ENCODE results near the gene ARRB2. TPM values are rescaled to one million over a fixed set of nuclear protein-coding genes. Genes with fewer than 3 reads are reported as not detected.
"Not testable (repeated sequence)": the region's sequence is repeated elsewhere in the genome, so short reads cannot be mapped to it uniquely, and the experiment has no call there.

ARRB2 gene
- total and polyA plus RNA-seq, 4 donors: 11.8 to 16.5 (median 13.9) TPM

- Histone ChIP-seq H3K27me3 (ENCODE audit: control insufficient read depth in 4 of 4, insufficient read depth in 4 of 4, low read length in 3 of 4) (no peaks in the 10 kb centered on the region), H3K4me3 (ENCODE audit: low read depth in 1 of 3, low read length in 3 of 3) (no peak overlapping the region), H3K4me1 (ENCODE audit: control insufficient read depth in 4 of 4, insufficient read depth in 4 of 4, low read length in 3 of 4) (no peaks in the 10 kb centered on the region), H3K36me3 (ENCODE audit: control insufficient read depth in 4 of 4, insufficient read depth in 3 of 4, low read depth in 1 of 4, low read length in 3 of 4) (peaks cover 7 to 50% (median 29%) of the 10 kb centered on the region in 4 donors), H3K27ac (ENCODE audit: low read depth in 1 of 2, low read length in 2 of 2) (no peak overlapping the region), H3K9ac (ENCODE audit: low read depth in 1 of 2, low read length in 2 of 2) (no peak overlapping the region), H3K9me3 (ENCODE audit: control insufficient read depth in 4 of 4, low read length in 3 of 4) (no peaks in the 10 kb centered on the region)
- TF ChIP-seq RAD21 (IDR thresholded peaks at IDR 0.05) (no peak), RXRA (IDR thresholded peaks at IDR 0.05) (no peak), NR2F2 (IDR thresholded peaks at IDR 0.05) (no peak), MAX (IDR thresholded peaks at IDR 0.05) (no peak), CTCF (IDR thresholded peaks at IDR 0.05; ENCODE audit: low read depth, low read length, missing input control) (no peak), FOXA2 (IDR thresholded peaks at IDR 0.05) (no peak), JUND (IDR thresholded peaks at IDR 0.05) (no peak), FOXA1 (IDR thresholded peaks at IDR 0.05) (no peak), GABPA (IDR thresholded peaks at IDR 0.05 in 1 of 2, conservative IDR thresholded peaks at IDR 0.05 in 1 of 2) (no peak), YY1 (IDR thresholded peaks at IDR 0.05) (no peak), REST (IDR thresholded peaks at IDR 0.05) (no peak), EGR1 (IDR thresholded peaks at IDR 0.05; ENCODE audit: low read depth in 2 of 2) (no peak), TAF1 (conservative IDR thresholded peaks at IDR 0.05) (no peak)
- WGBS: 93% methylated on average over 7 of the region's 7 CpGs
- no peak for DNase-seq (ENCODE audit: low spot score)
Observed at GRCh38 chr17:4679658-4680057, 30.8 kb upstream of the ARRB2 start.

- not testable (repeated sequence) for DNase-seq (ENCODE audit: low spot score)
- 96% methylated on average over 5 of the region's 5 CpGs for WGBS
- peaks cover 6 to 22% (median 12%) of the 10 kb centered on the region in 4 donors for H3K36me3 ChIP-seq (ENCODE audit: control insufficient read depth in 4 of 4, insufficient read depth in 3 of 4, low read depth in 1 of 4, low read length in 3 of 4)
Observed at GRCh38 chr17:4683739-4684138, 26.7 kb upstream of the ARRB2 start.

GRCh38 chr17:4689872-4690271 lies 20.6 kb upstream of the ARRB2 start:
- DNase-seq (ENCODE audit: low spot score); H3K4me3 ChIP-seq (ENCODE audit: low read depth in 1 of 3, low read length in 3 of 3); H3K27ac ChIP-seq (ENCODE audit: low read depth in 1 of 2, low read length in 2 of 2); H3K9ac ChIP-seq (ENCODE audit: low read depth in 1 of 2, low read length in 2 of 2); H3K9me3 ChIP-seq (ENCODE audit: control insufficient read depth in 4 of 4, low read length in 3 of 4); H3K4me1 ChIP-seq (ENCODE audit: control insufficient read depth in 4 of 4, insufficient read depth in 4 of 4, low read length in 3 of 4); H3K27me3 ChIP-seq (ENCODE audit: control insufficient read depth in 4 of 4, insufficient read depth in 4 of 4, low read length in 3 of 4): not testable (repeated sequence)
- H3K36me3 ChIP-seq (ENCODE audit: control insufficient read depth in 4 of 4, insufficient read depth in 3 of 4, low read depth in 1 of 4, low read length in 3 of 4): peaks cover 0 to 14% (median 6%) of the 10 kb centered on the region in 4 donors
- 90% methylated on average over 12 of the region's 12 CpGs for WGBS

More at GRCh38 chr17:4683739-4684138, 26.7 kb upstream of the ARRB2 start:
- H3K27ac ChIP-seq (ENCODE audit: low read depth in 1 of 2, low read length in 2 of 2); H3K4me1 ChIP-seq (ENCODE audit: control insufficient read depth in 4 of 4, insufficient read depth in 4 of 4, low read length in 3 of 4); H3K9me3 ChIP-seq (ENCODE audit: control insufficient read depth in 4 of 4, low read length in 3 of 4); H3K9ac ChIP-seq (ENCODE audit: low read depth in 1 of 2, low read length in 2 of 2); H3K4me3 ChIP-seq (ENCODE audit: low read depth in 1 of 3, low read length in 3 of 3); H3K27me3 ChIP-seq (ENCODE audit: control insufficient read depth in 4 of 4, insufficient read depth in 4 of 4, low read length in 3 of 4): not testable (repeated sequence)
